ENCODE data around the gene CDIPT. TPM values are rescaled to one million over a fixed set of nuclear protein-coding genes. Genes with fewer than 3 reads are reported as not detected.
A peak's percentile ranks its signal among the peaks of the same experiment; 100 is the strongest.
"Not testable (repeated sequence)": the region's sequence is repeated elsewhere in the genome, so short reads cannot be mapped to it uniquely, and the experiment has no call there.

Gene CDIPT
- polyA plus RNA-seq, 1 experiment = 89.9 TPM

DNA sequence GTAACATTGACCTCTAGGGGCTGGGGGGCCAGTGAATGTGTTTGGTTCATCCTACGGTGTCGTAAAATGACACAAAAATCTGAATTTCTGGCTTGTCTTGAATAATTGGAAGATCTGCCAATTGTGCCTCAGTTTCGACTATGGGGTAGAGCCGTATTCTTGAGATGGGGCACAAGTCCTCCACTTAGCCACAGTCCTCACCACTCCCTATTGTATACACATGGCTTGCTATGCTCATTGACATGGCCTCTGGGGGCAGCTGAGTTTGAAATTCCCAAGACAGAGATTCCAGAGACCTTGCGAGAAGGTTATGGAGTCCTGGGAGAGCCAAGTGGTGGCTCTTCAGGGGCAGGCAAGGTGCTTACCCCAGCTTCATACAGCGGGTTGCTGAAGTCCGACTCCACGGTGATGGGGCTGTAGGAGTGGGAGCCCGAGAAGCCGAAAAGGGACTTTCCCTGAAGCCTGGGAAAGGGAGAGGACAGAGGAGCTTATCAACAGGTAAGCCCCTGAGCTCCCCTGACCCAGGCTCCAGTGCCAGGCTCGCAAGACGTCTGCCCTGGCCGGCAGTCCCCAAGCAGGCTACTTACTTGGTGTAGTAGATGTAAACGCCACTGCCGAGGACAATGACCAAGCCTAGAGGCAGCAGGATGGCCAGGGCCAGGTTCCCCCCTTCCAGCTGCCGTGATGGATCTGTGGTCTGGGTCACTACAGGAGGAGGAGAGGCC lies 9.0 kb upstream of the CDIPT start:
- ChIA-PET POLR2A (no interaction called here), CTCF (no interaction called here)
- no peak for DNase-seq (ENCODE audit: low read depth, low spot score)
- H3K27me3 ChIP-seq (ENCODE audit: control insufficient read depth, insufficient read depth, low read length) = peaks cover 19% of the 10 kb centered on the region
- no peak overlapping the region for H3K27ac ChIP-seq (ENCODE audit: low read depth, low read length)
- peaks cover 3% of the 10 kb centered on the region; the same call in 1 of the 2 replicates for H3K9me3 ChIP-seq (ENCODE audit: control insufficient read depth, insufficient read depth, low read length)
- no peak overlapping the region for H3K4me3 ChIP-seq (ENCODE audit: low read depth, low read length)
- TF ChIP-seq, protein P1, sequence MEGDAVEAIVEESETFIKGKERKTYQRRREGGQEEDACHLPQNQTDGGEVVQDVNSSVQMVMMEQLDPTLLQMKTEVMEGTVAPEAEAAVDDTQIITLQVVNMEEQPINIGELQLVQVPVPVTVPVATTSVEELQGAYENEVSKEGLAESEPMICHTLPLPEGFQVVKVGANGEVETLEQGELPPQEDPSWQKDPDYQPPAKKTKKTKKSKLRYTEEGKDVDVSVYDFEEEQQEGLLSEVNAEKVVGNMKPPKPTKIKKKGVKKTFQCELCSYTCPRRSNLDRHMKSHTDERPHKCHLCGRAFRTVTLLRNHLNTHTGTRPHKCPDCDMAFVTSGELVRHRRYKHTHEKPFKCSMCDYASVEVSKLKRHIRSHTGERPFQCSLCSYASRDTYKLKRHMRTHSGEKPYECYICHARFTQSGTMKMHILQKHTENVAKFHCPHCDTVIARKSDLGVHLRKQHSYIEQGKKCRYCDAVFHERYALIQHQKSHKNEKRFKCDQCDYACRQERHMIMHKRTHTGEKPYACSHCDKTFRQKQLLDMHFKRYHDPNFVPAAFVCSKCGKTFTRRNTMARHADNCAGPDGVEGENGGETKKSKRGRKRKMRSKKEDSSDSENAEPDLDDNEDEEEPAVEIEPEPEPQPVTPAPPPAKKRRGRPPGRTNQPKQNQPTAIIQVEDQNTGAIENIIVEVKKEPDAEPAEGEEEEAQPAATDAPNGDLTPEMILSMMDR (IDR thresholded peaks at IDR 0.05; ENCODE audit: low read depth, low read length) = no peak

- DNase-seq (ENCODE audit: low read depth, low spot score); H3K9me3 ChIP-seq (ENCODE audit: control insufficient read depth, insufficient read depth, low read length); H3K27ac ChIP-seq (ENCODE audit: low read depth, low read length); H3K4me3 ChIP-seq (ENCODE audit: low read depth, low read length); H3K27me3 ChIP-seq (ENCODE audit: control insufficient read depth, insufficient read depth, low read length): not testable (repeated sequence)
- ChIA-PET POLR2A (interaction anchor here (0.6 kb wide), 2 partner anchors 32 to 52 kb away, joined by 5 to 10 read pairs; no protein-coding TSS in a partner anchor), CTCF (interaction anchor here (0.6 to 0.7 kb wide), 2 partner anchors 21 to 30 kb away, joined by 3 to 4 read pairs; no protein-coding TSS in a partner anchor)
Observed at GRCh38 chr16:29869067-29869466, 6.0 kb upstream of the CDIPT start.

- Histone ChIP-seq H3K27ac (ENCODE audit: low read depth, low read length) (no peak overlapping the region), H3K9me3 (ENCODE audit: control insufficient read depth, insufficient read depth, low read length) (no peaks in the 10 kb centered on the region; the same call in 1 of the 2 replicates), H3K4me3 (ENCODE audit: low read depth, low read length) (no peak overlapping the region), H3K27me3 (ENCODE audit: control insufficient read depth, insufficient read depth, low read length) (no peaks in the 10 kb centered on the region)
- DNase-seq (ENCODE audit: low read depth, low spot score) = no peak
- TF ChIP-seq, protein P1 (IDR thresholded peaks at IDR 0.05; ENCODE audit: low read depth, low read length) = no peak
- CTCF ChIA-PET = interaction anchor here (0.6 to 0.7 kb wide), 3 partner anchors 20 to 244 kb away, joined by 3 to 4 read pairs (median 3); no protein-coding TSS in a partner anchor
- POLR2A ChIA-PET = interaction anchor here (0.6 kb wide), 1 partner anchor 51 kb away, joined by 10 read pairs; no protein-coding TSS in a partner anchor
Observed at GRCh38 chr16:29868396-29869009, 5.5 kb upstream of the CDIPT start.

DNA sequence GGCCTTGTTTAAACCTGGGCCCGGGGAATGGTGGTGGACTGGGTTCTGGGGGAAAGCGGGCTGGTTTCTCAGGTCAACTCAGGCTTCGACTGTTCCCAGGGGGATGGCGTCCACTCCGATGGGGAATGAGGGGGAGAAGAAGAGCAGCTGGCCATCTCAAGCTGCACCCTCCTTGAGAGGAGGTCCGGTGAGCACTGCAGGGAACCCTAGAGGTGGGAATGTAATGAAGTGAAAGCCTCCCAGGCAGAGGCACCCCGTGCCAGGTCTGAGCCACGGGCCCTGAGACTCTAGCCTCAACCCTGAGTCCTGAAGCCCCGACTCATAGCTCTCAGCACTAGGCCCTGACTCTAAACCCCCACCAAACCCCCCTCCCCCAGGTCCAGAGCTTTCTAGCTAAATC lies 1.2 kb upstream of the CDIPT start:
- TF ChIP-seq, protein P1 (IDR thresholded peaks at IDR 0.05; ENCODE audit: low read depth, low read length) = no peak
- DNase-seq (ENCODE audit: low read depth, low spot score) = no peak
- Histone ChIP-seq H3K4me3 (ENCODE audit: low read depth, low read length) (no peak overlapping the region), H3K27me3 (ENCODE audit: control insufficient read depth, insufficient read depth, low read length) (no peaks in the 10 kb centered on the region), H3K27ac (ENCODE audit: low read depth, low read length) (no peak overlapping the region), H3K9me3 (ENCODE audit: control insufficient read depth, insufficient read depth, low read length) (no peaks in the 10 kb centered on the region; the same call in 1 of the 2 replicates)
- ChIA-PET POLR2A (no interaction called here), CTCF (interaction anchor here (0.6 to 1.6 kb wide), 3 partner anchors 10 to 1041 kb away, joined by 3 to 5 read pairs (median 4); partner anchors contain the start of gene ATXN2L)

- TF ChIP-seq, protein P1 (IDR thresholded peaks at IDR 0.05; ENCODE audit: low read depth, low read length) = no peak
- ChIA-PET CTCF (interaction anchor here (0.5 to 1.6 kb wide), 3 partner anchors 11 to 132 kb away, joined by 3 read pairs; partner anchors contain the start of gene HIRIP3), POLR2A (interaction anchor here (1.1 to 1.2 kb wide), 2 partner anchors 36 to 110 kb away, joined by 3 to 5 read pairs; partner anchors contain the start of gene TAOK2)
- no peaks in the 10 kb centered on the region; the same call in 1 of the 2 replicates for H3K9me3 ChIP-seq (ENCODE audit: control insufficient read depth, insufficient read depth, low read length)
- no peaks in the 10 kb centered on the region for H3K27me3 ChIP-seq (ENCODE audit: control insufficient read depth, insufficient read depth, low read length)
- H3K4me3 ChIP-seq (ENCODE audit: low read depth, low read length) = peak overlapping the region; percentile 45
- no peak for DNase-seq (ENCODE audit: low read depth, low spot score)
- H3K27ac ChIP-seq (ENCODE audit: low read depth, low read length) = peak overlapping the region; percentile 92
Observed at GRCh38 chr16:29863669-29863984, 601 bp upstream of the CDIPT start.

All from AG04450 (cell line).